CD4-positive, alpha-beta T cell treated with Interleukin-2 at 100 ng/mL for 4 hours (primary cell): Measurements from ENCODE around the gene BLMH.
"Not testable (repeated sequence)": the region's sequence is repeated elsewhere in the genome, so short reads cannot be mapped to it uniquely, and the experiment has no call there.

Experiments used
- DNase-seq: peaks from one replicate; pipeline ENCODE4 v3.0.0-alpha.2; 2020; ENCODE audit warnings: low spot score

BLMH gene

GRCh38 chr17:30248786-30249185 lies 43.0 kb downstream of the BLMH start:
- no peak for DNase-seq

DNA sequence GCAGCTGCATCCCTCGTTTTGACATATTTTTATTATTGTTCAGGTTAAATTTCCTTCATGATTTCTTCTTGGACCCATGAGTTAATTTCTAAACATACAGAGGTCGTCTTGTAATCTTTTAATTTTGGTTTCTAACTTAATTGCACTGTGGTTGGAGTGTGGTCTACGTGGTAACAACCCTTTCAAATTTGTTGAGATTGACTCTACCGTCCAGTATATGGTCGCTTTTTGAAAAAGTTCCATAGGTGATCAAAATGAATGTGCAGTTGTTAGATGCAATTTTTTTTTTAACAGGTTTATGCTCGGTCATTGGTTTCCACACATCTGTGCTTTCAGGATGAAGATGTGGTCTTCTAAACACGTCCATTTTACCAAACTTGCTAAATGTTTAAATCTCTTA lies 45.3 kb downstream of the BLMH start:
- DNase-seq: no peak

- DNase-seq: no peak
These were observed 46.8 kb downstream of the BLMH start for GRCh38 chr17:30244853-30245385.

GRCh38 chr17:30243568-30243967 lies 48.2 kb downstream of the BLMH start:
- no peak for DNase-seq

DNA sequence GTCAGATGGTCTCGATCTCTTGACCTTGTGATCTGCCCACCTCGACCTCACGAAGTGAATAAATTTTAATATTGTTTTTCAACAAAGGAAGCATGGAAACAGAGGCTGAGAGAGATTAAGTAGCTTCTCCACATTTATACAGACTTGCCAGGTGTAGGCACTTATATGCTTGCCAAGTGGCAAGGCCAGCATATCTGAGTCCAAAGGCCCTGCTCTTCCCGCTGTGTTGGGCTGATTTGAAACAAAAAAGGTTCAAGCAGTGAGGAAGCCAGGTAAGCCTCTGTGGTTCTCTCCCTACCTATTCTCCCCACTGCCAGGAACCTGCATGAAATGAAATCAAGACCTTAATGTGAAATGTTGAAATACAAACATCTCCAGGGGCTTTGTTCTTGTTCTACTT lies 48.7 kb downstream of the BLMH start:
- no peak for DNase-seq

DNA sequence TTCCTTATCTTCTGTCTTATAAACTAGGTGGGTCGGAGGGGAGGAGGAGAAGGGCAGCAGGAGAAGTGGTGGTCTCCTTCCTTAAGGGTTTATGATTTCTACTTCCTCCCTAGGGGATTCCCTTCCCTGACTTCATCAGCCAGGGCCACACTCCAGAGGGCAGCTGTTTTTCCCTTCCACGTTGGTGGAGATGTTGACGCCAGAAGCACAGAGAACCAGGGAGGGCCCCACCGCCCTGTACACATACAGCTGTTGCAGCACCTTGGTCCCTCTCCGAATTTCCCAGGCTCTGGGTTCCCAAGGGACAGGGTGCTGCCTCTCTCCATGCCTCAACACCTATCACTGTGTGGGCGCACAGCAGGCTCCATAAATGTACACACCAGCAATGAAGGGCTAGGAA lies 50.7 kb downstream of the BLMH start:
- no peak for DNase-seq

- DNase-seq: no peak
These were observed 51.6 kb downstream of the BLMH start for GRCh38 chr17:30240177-30240576.

DNA sequence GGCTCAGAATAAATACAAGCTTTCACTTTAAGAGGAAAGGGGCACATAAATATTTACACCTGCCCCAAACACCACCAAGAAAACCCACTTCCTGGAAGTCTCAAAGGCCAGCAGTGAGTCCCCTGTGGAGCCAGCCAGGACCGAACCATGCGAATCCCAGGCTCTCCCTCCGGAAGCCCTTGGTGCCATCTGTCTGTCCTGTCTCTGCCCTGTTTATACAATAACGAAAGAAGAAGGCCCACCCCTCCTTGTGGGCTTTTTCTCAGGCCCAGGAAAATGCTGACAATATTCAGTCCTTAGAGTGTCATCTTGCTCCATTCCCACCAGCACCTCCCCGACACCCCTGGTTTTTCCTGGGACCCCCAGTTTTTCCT lies 52.7 kb downstream of the BLMH start:
- no peak for DNase-seq

DNA sequence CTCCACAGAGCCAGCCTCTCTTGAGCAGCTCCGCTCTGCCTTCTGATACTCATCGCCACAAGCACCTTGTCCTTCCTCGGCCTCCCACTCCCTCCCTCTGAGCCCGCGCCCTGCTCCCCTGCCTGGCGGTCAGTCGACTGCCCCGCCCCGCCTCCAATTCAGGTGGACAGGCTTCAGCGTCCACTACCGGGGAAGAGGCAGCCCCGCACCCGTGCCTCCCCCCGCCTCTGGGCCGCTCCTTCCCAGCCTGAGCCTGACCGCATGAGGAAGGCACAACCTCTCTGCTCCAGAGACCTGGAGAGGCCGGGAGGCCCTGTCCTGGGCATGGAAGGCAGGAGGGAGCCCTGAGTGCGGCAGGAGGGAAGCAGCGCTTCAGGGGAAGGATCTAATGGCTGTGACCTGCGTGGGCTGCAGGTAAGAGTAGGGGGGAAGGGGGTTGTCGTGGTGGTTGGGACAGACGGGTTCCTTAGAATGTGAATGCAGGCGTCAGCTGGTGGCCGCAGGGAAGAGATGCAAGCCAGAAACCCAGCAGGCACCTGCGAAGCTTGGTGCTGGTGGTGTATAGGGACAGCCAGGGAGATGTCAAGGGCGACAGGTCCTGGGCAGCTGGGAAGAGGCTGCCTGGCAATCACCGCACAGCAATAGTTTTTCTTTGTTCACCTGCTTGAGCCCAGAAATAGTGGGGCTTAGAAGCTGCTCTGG lies 53.2 kb downstream of the BLMH start:
- DNase-seq: no peak

DNA sequence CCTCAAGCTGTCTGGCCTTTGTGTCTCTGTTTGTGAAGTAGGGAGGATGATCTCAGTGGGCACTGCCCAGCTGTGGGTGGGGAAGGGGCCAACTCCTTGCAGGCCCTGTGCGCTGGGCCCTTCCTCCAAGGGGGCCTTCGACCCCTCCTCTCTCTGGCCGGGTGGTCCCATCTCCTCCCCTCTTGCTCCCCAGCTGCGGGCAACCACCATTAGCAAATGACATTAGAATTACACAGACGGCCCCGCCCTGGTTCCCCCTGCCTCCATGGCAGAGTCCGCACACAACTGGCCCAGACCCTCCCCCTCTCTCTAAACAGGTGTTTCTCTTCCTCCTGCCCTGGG lies 53.8 kb downstream of the BLMH start:
- DNase-seq: no peak

- no peak for DNase-seq
These were observed 54.3 kb downstream of the BLMH start for GRCh38 chr17:30237296-30238002.

DNA sequence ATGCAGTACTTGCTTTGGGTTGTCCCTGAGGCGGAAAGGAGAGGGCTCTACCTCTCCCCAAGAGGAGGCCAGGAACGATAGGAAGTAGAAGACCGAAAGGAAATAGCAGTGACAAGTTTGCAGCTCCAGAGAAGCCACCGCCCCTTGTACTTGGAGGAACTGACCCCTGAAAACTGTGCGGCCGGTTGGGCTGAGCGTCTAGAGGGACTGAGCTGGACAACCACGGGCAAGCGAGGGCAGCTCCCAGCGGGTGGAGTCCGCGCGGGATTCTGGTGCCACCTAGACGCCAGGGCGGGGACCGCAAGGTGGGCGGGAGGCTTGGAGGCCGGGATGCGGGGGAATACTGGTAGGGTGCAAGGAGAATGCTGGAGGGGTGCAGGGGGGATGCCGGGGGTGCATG lies 55.0 kb downstream of the BLMH start:
- DNase-seq: no peak

DNA sequence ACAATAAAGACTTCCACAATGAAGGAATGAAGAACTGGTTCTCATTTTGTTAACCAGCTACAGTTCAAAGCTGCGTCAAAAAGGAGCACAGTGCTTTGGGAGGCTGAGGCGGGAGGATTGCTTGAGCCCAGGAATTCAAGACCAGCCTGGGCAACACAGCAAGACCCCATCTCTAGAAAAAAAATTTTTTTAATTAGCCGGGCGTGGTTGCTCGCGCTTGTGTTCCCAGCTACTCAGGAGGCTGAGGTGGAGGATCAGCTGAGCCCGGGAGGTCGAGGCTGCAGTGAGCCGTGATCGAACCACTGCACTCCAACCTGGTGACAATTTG lies 55.5 kb downstream of the BLMH start:
- no peak for DNase-seq

DNA sequence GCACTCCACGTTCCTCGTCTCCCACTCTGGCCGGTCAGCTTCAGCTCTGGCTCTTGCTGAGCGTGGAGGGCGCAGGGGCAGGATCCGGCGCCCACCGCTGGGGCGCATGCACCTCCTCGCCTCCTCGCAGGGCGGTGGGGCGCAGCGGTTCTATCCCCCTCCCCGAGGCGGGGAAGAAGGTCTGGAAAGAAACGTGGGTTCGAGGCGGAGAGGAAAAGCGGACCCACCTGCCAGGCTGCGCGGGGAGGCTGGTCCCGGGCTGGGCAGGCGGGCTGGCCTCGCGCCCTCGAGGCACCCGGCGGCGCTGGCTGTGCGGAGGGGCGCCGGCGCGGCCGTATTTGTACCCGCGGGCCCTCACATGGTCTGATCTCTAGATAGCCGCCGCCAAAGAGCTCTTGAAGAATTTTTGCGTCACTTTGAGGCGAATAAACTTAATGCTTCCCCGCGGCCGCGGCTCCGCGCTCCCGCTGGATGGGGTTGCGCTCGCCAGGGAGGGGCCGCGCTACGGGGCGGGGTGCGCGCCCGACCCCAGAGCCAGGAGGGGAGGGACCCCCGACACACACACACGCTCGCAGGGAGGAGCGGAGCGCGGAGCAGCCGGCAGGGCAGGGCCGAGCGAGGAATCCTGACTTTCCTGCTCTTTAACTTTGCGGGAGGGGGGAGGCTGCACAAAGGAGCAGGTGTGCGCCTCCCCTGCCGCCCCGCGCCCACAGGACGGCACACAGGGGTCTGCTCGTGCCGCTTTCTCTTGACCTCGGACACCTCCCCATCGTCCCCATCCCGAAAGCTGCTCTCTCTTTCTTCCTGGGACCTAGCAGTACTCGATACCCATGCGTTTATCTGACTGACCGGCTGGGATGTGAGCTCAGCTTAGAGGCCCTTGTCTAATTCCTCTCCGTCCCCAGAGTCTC lies 56.1 kb downstream of the BLMH start, which contains the start of gene SLC6A4:
Gene SLC6A4 (minus strand): TSS at position 312 of the 911 bp plus-strand sequence. CDS start 13,739 bp downstream, outside the sequence.
- no peak for DNase-seq

GRCh38 chr17:30234964-30235363 lies 56.8 kb downstream of the BLMH start:
- no peak for DNase-seq

- DNase-seq: no peak
These were observed 57.4 kb downstream of the BLMH start for GRCh38 chr17:30234296-30234695.

- no peak for DNase-seq
These were observed 58.8 kb downstream of the BLMH start for GRCh38 chr17:30232824-30233427.

DNA sequence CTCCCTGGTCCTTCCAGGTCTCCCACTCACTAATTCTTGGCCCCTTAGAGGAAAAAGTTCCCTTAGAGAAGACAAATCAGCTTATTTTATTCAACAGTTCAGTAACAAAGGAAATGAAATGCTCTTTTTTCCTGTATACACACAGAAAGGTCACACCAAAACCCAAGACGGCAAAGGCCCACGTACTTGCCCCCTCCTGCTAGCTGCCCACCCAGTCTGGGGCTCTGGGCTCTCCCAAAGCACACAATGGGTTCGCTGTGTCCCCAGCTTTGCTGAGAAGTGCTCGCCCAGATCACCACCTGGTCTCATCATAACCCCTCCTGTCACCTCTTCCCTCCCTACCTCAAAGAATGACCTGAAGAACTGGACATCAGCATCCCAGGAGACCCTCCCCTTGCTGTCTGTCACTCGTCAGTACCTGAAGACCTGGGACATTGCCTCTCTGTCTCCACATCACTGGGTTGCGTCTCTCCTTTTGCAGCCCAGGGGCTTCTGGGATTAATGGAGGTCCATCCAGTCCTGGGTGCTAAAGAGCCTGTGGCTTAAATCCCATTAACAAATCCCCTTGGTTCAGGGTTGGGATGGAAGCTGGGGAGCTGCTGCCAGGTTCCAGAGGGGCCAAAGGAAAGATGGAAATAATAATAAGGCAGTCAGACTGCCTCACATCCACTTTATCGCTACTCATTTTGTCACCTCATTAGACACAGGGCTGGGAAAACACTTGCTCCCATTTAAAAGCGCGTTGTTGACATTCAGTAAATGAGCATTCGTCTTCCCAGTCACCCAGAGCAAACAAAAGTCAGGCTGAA lies 59.5 kb downstream of the BLMH start:
- DNase-seq: no peak

DNA sequence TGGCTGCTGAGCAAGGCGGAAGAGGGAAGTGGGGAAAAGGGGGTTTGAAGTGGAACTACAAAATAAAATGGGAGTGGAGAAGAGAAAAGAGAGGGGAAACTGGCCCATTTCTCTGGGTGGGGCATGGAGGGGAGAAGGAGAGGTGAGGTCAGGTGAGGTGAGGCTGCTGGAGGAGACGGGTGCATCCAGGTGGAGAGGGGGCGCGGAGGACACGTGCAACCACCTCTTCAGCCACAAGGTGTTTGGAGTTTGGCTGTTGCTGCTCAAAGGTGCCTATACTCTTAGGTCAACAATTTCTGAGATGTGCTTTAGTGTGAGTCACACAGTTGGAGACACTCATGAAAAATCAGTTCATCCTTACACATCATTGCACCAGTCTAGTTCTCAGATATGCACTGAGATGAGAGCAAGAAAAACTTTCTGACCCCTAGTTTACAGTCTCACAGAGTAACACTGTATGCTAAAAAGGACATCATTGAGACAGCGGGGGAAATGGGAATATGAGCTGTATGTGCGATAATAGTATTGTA lies 61.1 kb downstream of the BLMH start:
- DNase-seq: no peak

DNA sequence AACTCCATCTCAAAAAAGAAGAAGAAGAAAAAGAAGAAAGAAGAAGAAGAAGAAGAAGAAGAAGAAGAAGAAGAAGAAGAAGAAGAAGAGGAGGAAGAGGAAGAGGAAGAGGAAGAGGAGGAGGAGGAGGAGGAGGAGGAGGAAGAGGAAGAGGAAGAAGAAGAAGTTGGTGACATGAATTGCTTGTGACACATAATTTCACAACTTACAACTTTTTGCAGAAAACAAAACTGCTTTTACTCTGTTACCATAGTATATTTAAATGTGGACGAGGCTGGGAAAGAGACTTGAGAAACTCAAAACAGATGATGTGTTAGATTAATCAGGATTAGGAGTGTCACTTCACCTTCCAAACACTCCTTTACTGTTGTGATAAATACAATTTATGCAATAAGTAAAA lies 61.7 kb downstream of the BLMH start:
- DNase-seq: not testable (repeated sequence)

DNA sequence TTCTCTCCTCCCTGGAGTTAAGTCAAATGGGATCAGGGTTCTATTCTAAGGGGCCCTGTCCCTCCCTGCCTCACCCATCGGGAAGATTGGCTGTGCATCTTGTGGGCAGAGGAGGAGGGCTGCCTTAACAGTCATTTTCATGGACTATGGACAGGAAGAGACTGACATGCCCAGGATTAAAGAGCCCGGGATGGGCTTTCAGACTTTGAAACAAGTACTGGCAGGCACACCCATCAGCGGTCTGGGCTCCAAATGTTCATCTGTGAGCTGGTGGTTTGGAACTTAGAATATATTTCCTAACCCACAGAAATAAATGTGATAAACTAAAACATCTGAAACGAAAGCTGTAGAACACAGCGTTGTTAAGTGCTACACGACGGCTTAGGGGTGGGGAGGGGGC lies 62.7 kb downstream of the BLMH start:
- no peak for DNase-seq
